NCI-H187 treated with DMSO at 0.1 percent for 48 hours (cell line): ENCODE measurements around the gene RNF114.
A peak's percentile ranks its signal among the peaks of the same experiment; 100 is the strongest.
"Not testable (repeated sequence)": the region's sequence is repeated elsewhere in the genome, so short reads cannot be mapped to it uniquely, and the experiment has no call there.

Experiments
- DNase-seq: peaks from one replicate; lab custom pipeline; 2025; lab: John Stamatoyannopoulos, UW

Gene RNF114

DNA sequence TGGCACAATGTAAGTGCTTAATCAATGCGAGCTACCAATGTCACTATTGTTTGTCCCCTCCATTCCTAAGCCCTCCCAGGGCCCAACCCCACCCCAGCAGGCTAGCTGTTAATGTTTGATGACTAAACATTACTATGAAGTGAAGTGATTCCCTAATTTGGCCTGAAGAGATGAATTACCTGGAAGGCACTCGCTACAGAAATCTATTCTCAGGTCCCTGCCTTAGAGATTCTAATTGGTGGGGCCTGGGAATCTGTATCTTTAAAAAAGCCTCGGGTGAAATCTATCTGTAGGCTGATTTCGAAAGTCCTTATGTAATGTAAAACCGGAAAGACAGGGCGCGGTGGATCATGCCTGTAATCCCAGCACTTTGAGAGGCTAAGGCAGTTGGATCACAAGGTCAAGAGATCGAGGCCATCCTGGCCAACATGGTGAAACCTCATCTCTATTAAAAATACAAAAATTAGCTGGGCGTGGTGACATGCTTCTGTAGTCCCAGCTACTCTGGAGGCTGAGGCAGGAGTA lies 29.6 kb downstream of the RNF114 start:
- no peak for DNase-seq

DNA sequence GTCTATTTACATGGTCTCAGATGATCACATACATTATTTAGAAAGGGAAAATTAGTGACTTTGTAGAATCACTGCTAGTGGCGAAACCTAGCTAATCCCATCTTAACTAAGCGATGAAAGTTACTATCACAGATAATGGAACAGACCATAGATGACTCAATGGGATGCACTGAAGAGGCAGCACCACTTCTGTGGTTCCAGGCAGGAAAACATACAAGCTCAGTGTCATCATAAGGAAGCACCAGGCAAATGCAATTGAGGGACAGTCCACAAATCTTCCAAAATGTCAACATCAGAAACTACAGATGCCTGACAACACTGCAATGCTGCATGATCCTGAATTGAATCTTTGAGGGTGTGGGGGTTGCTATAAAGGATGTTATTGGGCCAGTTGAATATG lies 30.7 kb downstream of the RNF114 start:
- DNase-seq, result no peak

DNA sequence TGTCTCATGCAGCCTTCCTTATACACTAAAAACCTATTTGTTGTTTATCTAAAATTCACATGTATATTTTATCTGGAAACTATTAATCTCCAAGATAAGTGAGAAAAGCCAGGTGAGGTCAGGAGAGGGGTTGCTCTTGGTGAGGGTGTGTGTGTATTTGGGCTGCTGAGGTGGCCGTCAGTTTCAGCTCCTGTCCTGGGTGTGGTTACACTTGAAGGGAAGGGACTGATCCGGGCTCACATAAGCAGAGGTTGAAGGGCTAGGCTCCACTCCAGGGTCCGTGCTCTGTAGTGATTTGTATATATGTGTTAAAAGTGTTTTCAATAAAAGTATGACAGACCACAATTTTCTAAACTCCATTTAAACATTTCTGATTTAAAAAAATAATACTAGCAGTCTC lies 33.0 kb downstream of the RNF114 start:
- no peak for DNase-seq

GRCh38 chr20:49969946-49970345 lies 33.7 kb downstream of the RNF114 start:
- DNase-seq, result no peak

GRCh38 chr20:49970498-49970897 lies 34.3 kb downstream of the RNF114 start:
- no peak for DNase-seq

DNA sequence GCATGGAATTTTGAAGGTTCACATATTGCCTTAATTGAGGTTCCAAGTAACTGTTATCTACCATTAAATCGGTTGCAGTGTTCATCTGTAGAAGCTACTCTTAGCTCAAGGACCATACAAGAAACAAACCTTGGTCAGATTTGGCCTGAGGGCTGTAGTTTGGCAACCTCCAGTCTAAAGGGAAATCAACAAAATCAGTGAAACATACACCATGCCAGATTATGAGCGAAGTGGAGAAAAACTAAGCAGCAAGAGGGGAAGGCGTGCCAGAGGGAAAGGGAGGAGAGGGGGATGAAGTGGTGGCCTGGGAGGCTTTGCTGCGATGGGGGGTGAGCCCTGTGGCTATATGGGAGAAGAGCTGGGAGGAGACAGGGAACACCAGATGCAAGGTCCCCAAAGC lies 37.8 kb downstream of the RNF114 start:
- DNase-seq, result no peak

DNA sequence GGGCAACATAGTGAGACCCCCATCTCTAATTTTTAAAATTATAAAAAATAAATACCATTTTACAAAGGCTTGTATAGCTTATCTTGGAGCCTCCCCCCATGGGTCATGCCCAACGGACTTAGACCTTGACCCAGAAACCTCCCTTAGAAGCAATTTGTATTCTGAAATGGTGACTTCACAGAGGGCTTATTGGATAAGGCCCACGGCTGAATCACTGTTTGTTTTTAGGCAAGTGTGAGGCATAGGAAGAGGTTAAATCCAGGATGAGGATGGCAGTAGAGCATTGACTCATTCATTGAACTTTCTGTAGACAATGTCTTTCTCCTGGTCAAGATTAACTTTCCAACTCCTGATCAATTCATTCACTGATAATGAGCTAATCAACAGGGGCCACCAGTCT lies 40.3 kb downstream of the RNF114 start:
- no peak for DNase-seq

DNA sequence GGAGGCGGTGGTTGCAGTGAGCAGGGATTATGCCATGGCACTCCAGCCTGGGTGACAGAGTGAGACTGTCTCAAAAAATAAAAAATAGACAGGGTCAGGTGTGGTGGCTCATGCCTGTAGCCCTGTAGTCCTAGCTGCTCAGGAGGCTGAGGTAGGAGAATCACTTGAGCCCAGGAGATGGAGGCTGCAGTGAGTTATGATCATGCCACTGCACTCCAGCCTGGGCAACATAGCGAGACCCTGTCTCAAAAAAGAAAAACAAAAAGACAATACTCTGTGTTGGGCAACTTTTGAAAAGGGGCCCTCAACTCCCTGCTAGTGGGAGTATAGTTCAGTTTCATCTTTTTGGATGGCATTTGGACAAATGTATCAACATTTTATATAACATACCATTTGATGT lies 41.5 kb downstream of the RNF114 start:
- DNase-seq, result not testable (repeated sequence)

- DNase-seq, result no peak
Observed at GRCh38 chr20:49978685-49979029, 42.5 kb downstream of the RNF114 start.

- no peak for DNase-seq
Observed at GRCh38 chr20:49979030-49979832, 43.0 kb downstream of the RNF114 start.

DNA sequence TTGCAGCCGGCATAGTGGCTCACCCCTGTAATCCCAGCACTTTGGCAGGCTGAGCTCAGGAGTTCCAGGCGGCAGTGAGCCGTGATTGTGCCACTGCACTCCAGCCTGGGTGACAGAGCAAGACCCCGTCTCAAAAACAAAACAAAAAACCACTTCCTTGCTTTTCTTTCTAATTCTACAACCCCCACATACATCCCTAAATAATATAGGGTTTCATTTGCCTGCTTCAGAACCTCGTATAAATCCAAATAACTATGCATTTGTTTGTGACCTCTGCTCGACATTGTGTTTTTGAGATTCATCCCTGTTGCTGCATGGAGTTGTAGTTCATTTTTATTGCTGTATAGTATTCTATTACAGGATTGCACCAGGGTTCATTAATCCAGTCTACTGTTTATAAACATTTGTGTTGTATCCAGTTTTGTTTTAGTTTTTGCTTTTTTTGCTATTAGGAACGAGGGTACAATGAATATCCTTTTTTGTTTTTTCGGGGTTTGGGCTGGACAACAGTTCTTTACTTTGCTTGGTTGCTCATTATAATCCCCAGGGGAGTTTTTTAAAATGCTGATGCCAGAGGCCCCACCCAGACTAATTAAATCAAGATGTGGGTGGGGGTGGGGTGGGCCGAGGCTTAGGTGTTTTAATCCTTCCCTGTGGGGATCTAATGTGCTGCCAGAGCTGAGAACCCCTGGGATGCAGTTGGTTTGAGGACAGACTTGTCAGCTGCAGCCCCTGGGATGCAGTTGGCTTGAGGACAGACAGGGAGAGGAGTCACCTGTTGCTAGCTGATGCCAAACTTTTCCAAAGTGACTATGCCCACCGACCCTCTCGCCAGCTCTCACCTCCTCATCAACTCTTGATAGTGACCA lies 44.2 kb downstream of the RNF114 start:
- no peak for DNase-seq

GRCh38 chr20:49981218-49982071 lies 45.2 kb downstream of the RNF114 start:
- DNase-seq, result no peak

DNA sequence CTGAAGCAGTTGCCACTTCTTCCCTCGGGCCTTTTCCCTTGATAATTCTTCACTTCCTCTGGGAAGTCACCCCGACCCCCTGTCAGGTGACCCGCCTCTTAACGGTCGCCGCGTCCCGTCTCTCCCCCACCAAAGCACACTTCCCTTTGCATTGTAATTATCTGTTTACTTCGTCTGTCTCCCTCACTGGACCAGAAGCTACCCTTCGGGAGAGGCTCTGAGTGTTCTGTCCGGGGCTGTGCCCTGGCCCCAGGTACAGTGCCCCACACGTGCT lies 45.8 kb downstream of the RNF114 start:
- no peak for DNase-seq

- DNase-seq, result peak; percentile 2
Observed at GRCh38 chr20:49982346-49983122, 46.3 kb downstream of the RNF114 start, which contains the start of gene SNAI1. Gene SNAI1, plus strand, starts transcription at chr20:49982980. Its CDS starts 80 bp downstream, at chr20:49983060.

- no peak for DNase-seq
Observed at GRCh38 chr20:49983123-49983847, 47.1 kb downstream of the RNF114 start.

GRCh38 chr20:49983848-49984408 lies 47.7 kb downstream of the RNF114 start:
- DNase-seq, result no peak

DNA sequence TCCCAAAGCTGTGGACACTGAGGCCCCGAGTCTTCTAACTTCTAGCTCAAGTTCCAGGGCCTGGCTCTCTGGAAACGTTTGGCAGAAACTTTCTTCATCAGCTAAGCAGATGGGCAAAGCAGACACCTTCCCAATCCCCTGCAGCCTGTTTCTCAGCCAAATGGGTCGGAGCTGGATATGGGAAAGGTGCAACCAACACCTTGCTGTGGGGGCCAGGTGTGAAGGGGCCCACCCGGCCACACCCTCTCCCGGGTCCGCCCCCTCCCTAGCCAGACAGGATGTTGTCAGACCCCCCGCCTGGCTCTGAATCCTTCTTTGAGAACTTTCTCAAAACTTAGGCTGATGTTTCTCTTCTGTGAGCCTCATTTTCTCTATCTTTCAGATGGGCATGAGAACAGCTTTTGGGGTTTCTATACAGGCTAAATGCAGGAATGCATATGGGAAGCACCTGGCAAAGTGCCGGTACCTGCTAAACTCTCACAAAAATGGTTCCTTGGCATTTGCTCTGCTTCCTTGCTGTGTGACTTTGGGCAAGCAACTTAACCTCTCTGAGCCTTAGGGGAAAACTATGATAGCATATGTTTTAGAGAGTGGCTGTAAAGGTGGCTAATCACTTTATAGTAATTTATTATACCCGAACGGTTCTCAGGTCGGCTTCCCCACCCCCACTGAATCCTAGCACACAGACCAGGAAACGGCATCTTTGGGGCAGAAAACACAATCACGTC lies 48.4 kb downstream of the RNF114 start:
- no peak for DNase-seq

DNA sequence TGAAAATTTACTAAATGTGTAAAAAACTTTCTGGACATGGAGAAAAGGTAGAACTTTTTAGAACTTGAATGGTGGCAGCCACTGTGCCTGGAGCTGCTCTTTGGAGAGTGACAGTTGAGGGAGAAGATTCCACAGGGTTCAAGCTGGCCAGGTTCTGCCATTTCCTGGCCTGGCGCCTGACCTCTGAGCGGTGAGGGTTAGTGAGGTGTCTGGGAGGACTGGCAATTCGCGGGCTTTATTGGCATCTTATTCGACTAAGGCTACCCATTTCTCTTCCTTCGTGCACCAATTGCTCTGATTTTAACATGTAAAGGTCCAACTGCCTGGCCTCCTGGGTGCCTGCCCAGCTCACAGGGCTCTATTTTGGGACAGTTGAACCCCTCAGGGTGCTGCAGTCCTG lies 49.0 kb downstream of the RNF114 start:
- no peak for DNase-seq

GRCh38 chr20:49985617-49986016 lies 49.4 kb downstream of the RNF114 start:
- no peak for DNase-seq

DNA sequence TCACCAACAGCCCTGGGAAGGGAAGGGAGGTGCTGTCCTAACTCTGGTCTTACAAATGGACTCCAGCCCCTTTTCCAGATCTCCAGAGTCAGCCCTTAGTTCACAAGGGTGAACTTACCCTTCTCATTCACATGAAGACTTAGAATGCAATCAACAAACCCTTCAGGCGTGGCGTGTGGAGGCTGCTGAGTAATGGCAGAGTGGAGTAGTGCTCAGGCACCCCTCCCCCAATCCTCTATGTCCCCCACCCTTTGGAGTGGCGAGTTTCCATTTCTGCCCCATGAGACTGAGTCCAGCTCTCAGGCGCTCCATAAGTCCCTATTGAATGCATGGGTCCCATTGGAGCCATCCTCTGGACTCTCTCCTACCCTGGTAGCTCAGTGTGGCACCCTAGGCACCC lies 49.9 kb downstream of the RNF114 start:
- DNase-seq, result no peak
